Measurements from ENCODE around the gene FIGN.

Gene FIGN

DNA sequence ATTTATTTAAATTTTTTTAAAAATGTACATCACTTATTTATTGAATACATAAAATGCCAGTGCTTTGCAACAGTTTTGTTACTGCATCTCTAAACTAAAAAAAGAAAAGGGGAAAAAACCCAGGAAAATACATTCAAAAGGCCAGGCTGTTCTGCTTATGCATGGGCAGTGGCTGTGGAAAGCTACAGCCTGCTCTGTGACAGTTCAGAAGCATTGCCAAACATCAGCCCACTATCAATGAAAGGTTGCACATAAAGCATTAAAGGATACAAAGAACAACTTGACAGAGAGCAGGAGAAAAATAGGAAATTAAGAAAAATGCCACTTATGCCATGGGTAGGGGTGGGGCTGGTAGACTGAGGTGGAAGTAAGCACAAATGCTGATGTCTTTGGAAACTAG lies 128.2 kb downstream of the FIGN start:
- no peak for FAIRE-seq

DNA sequence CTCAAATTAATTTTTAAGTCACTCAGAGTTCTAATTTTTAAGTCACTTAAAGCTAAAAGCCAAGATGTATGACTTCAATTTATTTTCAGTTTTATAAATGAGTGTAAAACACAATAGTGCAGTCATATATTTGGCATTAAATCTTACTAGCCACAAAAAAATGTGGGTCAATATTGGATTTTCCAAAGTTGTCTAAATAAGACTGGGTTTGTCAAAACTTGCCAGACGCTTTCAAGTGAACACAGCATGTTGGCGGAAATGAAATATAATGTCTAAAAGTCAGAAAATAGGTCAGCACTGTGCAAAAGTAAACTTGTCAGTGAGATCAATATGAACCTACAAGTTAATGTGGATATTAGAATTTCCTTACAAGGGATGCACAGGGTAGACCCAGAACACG lies 128.9 kb downstream of the FIGN start:
- no peak for FAIRE-seq

DNA sequence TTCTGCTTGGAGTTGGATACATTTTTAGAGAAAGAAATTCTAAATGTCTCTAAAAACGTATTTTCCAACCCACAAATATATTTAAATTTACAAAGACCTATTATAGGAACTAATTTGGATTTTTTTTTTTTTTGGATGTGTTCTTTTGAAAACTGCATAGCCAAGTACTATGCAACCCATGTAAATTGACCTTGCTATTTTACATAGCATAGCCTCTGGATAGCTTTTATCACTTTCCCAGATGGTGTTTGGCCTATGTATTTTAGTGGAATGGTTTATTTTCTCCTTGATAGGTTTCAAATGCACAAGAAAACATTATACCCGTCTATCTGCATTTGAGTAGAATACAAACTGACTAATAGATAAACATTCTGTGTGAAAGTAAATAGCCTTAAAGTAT lies 130.0 kb downstream of the FIGN start:
- FAIRE-seq = no peak

DNA sequence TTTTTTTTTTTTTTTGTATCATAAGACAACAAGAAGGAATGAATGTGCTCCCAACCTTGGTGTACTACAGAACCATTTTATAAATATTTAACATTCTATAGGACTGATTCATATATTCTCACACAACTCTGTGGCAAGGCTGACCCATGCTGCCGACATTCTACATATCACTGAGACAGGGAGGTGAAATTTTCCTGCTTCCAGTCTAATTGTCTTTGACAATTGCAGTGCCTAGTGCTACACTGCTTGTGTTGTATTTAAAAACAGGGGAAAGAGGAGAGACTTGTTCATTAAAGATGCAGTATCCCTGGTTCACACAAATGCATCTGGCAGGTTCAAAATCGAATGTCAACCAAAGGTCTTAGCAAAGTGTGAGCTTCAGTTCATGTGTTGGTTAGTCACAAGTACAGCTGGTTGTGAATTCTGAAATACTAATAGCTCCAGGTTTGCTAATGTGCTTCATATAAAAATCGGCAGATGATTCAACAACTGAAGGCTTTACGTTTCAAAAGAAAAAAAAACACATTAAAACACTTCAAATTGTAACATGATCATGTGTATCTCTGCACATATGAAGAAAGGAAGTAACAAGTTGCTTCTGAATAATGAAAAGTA lies 130.8 kb downstream of the FIGN start:
- no peak for FAIRE-seq

DNA sequence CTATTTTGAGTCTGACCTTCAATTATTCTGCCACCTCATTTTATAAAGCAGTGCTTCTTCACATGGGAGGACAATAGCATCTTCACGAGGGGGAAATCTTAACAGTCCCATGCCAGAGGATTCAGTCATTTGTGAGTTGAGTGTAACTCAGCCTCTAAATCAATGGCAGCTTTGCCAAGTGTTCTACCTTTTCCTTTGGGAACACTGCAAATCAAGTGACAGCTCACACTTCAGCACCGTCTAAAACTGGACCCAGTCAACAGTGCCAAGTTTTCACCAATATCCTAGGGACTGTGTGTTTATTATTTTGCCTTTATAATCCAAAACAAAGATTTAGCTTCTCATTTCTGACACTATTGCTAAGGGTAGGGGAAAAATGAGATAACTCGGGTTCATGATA lies 133.6 kb downstream of the FIGN start:
- FAIRE-seq = no peak

DNA sequence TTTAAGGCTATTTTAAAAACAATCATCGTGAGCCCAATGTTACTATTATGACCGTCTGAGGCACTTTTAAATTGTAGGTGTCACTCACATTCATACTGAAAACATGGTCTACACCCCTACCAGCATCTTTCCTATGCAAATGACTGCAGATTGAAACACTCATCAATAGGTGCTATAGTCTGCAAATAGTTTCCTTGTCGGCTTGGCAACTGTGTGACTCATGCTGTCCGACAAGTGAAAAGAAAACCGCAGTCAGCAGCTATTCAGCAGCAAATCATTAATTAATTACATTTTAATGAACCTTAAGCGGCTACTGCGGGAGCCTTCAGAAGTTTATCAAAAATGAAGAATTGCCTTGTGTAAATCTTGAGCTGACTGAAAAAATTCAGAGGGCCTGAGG lies 134.4 kb downstream of the FIGN start:
- FAIRE-seq = no peak

DNA sequence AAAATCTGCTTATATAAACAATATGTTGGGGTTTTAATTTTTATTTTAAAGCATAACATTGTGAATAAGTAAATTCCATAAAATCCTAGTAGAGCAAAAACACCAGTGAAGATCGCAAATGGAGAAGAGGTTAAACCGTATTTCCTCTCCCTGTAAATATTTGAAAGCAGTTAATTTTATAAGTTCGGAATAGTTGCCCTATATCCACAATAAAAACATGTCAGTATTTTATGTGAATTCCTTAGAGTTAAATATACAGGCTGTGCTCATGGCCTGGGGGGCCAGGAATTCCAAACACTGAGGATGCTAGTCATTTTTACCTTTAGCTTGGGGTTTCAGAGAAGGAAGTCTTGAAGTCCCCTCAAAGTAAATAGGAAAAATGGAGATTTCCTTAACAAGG lies 135.0 kb downstream of the FIGN start:
- FAIRE-seq = no peak

DNA sequence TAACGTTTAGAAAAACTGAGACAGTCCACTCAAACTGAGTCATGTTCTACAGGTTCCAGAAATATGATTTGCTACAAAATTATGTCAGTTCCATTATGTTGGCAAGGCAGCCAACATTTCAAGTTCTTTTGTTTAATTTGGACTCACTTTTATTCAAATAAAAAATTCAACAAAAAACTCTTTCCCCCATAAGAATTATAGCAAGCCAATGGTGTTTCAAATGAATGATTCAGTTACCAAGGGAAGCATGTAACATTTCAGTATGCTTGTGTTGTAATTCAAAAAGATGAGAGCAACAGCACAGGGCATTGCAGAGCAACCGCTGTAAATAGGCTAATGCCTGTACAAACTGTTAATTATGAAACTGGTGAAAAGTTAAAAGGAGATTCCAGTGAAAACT lies 140.8 kb downstream of the FIGN start:
- FAIRE-seq = no peak

DNA sequence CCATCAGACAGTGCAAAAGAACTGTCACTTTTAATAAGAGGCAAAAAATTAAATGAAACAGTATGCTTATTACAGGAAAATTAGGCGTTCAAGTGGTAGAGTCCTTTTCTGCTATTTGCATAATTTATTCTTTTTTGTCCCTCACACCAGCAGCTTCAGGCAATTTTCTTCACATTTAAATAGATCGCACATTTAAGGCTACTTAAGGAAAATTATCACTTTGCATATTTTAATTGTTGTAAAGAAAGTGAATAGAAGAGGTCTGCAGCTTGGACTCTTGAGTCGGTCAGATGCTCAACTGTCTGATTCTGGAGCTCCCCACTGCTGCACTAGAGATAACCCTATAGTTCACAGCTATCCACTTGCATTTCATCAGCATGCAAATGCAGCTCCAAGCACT lies 141.3 kb downstream of the FIGN start:
- no peak for FAIRE-seq

DNA sequence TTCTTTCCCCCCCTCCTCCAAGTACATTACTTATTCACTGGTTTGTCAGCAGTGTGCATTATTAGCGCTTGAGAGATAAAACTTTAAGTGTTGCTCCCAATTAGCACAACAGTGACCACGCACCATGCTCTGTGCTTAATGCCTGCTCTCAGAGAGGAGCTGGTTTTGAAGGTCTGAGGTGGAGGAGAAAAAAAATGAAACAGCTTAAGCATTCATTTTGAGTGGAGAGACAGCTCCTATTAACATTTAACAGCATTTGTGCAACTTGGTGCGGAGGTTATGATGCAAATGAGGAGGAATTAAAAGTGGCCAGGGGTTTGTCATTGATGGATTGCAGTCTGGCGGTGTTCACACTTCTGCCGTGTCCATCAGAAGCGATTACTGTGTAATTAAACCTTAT lies 141.8 kb downstream of the FIGN start:
- FAIRE-seq = no peak

DNA sequence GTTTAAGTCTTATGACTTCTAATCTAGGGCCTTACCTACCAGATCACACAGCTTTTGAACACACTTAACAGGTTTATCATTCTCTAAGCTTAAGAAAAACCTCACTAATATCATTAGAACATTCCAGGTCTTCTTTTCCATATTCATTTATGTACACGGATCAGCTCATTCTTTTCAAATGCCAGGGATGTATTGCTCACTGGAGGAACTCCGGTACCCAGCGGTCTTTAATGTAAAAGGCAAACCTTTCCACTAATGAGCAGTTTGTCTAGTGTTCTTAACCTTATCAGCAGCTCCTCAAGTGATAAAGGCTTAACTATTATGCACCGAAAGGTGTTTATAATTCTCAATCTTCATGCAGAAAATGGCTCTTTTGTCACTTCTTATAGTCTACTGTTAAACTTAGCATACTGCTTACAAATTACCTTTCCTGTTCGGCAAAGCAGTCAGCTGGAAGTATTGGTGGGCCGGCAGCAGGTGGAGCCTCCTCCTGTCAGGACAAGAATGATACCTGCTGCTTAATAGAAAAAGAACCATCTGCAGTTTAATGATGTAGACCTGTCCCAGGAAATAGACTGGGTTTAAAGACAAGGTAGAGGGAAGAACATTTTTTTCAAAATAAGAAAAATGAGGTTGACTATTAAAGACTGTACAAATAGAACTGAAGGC lies 142.7 kb downstream of the FIGN start:
- FAIRE-seq = no peak

DNA sequence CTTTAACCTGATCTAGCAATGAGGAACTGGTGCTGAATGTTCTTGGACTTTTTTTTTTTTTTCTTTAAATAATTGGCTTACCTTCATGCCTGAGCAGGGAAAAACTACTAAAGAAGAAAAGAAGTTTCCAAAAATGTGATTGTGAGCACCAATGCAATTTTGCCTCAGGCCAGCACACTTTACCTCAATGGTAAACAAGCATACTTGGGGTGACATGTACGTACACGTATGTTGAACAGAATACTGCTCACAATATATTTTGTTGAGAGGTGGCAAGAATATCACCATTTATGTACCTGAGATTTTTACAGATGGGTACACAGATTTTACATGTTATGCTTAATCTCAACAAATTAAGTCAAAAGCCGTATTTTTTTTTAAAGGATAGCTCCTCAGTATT lies 144.3 kb downstream of the FIGN start:
- no peak for FAIRE-seq

DNA sequence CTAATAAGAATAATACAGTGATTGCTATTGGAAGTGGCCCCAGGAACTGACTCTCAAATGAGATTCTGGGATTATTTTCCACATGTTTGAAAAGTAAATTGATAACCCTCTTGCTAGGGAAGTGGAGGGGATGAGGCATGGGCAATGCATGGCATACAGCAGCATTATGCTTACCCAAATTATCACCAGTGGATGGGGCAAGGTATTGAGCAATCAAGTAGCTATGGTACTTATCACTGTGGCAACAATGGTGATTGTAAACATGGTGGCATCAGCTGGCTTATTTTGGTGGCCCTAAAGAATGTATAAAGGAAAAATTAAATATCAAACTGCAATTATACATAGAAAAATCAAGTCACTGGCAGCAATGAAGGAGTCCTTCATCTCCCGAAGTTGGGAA lies 155.1 kb downstream of the FIGN start:
- no peak for FAIRE-seq

DNA sequence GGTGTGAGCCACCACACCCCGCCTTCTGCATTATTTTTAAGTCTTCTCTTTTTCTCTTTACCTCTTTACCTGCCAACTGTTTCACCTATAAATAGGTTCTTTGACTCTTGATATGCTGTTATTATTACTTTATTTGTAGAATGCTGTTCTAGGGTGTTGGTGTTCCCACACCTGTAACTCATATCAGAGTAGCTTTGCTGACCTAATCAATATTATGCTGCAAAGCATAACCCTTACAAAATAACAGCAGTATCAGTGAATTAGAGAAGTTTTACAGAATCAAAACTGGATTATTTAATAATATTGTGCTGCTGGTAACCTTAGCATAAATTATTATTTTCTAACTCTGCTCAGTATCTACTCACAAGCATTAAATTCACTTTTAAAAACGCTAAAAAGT lies 161.5 kb downstream of the FIGN start:
- no peak for FAIRE-seq

DNA sequence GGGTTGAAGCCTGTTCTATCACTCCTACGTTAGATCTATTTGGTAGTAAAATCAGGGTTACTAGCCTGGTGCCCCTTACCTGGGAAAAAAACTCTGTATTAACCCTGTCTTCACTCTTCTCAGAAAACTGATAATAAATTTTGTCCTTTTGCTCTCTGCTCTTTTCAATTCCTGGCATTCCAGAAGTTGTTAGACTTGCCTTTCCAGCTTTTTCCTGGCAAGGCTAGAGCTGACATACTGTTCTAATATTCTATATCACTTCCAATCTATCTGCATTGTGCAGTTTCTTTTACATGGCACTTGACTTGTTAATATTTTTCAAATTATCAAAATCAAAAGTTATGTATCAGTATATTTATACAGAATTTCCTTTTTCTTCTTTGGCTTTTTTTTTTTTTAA lies 162.2 kb downstream of the FIGN start:
- FAIRE-seq = no peak

DNA sequence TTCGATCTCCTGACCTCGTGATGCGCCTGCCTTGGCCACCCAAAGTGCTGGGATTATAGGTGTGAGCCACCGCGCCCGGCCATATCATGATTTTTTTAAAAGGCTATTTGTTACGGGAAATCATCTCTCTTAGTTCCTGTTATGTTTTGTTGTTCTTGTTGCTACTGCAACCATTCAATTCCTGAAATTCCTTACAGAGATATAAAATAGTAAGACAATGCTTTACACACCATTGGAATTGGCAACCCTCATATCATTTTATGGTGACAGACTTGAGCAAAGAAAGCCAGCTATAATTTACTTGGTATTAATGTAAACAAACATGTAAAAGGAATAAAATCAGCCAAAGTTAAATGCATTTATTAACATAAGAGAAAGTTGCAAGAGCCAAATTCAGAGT lies 163.0 kb downstream of the FIGN start:
- no peak for FAIRE-seq

DNA sequence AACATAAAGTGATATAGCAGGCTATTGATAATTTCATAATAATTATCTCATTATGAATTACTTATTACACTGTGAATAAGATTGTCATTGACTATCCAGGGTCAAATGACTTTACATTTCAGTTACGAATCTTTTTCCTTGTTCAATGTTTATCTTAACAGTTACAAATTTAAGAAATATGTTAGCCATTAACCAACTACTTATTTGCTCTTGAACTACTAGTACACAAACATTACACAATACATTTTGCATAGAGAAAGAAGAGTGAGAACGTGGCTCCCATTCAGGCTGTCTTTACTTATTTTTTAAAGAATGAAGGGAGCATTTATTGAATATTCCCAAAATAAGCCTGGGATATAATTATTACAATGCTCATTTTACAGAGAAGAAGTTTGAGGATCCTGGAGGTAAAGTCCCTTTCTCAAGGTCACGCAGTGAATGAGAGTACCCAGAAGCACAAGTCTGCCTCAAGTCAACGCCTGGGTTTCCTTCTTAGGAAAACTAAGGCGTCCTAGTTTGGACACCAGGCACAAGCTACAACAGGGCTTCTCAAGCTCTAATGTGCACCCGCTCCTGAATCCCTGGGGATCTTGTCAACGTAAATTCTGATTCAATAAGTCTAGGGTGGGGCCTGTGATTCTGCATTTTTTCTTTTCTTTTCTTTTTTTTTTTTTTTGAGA lies 164.2 kb downstream of the FIGN start:
- no peak for FAIRE-seq

DNA sequence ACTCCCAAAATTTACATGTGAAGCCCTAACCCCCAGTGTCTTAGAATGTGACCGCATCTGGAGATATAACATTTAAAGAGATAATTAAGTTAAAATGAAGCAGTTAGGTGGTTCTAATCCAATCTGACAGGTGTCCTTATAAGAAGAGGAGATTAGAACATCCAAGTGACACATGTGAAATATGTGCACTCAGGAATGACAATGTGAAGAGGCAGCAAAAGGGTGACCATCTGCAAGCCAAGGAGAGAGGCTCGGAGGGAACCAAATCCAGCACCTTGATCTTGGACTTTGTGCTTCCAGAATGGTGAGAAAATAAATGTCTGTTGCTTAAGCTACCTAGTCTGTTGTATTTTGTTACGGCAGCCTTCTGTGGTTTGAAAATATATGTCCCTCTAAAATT lies 165.4 kb downstream of the FIGN start:
- no peak for FAIRE-seq

DNA sequence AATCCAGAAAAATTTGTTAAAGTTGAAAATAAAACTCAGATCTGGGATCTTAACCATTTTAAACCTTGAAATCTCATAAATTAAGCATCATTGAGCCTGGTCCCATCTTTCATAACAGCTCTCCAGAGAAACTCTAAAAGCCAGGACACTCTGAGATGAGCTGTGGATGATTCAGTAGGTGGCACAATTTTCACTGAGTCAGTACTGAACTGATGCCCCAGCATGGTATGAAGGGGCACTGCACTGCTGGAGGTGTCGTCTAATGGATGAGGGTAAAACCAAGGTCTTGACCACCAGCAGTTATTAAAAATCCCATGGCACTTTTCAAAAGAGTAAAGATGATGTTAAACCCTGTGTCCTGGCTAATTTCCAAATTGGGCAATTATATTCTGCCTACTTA lies 170.6 kb downstream of the FIGN start:
- no peak for FAIRE-seq

DNA sequence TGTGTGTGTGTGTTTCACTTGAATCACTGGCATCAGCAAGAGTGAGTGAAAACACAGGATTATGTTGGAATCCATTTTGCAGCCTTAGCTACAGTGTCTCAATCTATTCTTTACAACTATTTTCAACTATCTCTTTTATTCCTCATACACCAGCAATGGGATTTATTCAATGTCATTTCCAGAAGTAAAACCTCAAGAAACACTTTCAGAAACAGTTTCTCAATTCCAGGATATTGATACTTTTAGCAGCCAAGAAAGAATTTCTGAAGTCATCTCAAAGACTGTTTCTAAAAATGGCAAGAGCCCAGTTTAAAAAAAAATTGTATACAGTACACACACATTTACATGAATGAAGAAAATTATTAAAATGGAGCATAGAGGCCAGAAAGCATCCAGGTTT lies 171.6 kb downstream of the FIGN start:
- FAIRE-seq = no peak

DNA sequence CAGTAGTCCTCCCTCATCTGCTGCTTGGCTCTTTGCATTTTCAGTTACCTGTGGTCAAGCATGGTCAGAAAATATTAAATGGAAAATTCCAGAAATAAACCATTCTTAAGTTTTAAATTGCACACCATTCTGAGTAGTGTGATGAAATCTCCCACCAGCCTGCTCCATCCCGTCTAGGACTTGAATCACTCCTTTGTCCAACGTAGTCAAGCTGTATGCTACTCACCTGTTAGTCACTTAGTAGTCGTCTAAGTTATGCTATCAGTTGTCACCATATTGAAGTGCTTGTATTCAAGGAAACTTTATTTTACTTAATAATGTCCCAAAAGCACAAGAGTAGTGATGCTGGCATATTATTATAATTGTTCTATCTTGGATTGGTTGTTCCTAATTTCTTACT lies 172.5 kb downstream of the FIGN start:
- FAIRE-seq = no peak

DNA sequence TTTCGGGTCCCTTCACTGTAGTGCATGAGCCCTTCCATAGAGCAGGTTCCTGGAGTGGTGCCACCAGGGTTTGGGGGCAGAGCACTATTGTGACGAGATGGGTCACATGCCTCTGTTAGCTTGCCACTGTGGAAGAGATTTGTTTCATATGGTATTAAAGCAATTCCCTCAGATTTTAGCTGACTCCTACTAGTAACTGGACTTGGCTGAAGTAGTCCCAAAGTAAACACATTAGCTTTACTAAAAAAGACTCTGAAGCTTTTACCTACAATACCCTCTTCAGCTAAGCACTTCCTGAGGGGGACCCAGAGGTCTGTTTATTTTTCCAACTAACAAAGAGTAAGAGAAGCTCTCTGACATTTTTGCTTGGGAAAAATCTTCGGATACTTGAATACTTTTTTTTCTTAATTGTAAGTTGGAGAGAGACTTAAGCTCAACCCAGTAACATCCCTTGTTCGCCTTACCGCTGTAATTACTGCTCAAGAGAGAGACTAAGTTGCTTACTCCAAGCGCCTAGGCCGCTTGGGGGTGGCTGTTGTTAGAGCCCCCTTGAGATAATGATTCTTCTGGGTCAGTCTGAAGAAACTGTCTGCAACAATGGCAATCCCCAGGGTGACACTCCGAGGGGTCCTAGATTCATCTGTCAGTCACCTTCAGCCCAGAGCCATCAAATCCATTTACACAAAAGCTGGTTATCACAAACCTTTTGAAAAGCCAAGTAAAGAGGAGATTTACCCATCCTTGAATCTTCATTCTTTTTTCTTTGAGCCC lies 177.4 kb downstream of the FIGN start:
- FAIRE-seq = no peak

DNA sequence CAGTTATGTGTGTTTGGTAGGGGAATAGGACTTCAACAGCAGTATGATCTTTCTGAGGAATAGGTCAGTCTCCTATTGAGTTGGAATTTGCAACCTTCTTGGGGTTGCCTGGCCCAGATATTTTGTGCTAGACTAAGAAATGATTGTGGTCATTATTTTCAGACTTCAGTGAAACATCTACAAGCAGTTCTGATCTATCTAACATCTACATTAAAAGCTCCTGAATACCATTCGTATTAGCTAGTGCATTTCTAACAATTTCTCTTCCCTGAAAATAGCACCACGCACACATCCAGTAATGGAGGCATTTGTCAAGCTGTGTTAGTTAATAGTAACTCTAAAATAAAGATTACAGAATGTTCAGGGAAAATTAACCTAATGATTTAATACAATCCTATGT lies 179.3 kb downstream of the FIGN start:
- FAIRE-seq = no peak

DNA sequence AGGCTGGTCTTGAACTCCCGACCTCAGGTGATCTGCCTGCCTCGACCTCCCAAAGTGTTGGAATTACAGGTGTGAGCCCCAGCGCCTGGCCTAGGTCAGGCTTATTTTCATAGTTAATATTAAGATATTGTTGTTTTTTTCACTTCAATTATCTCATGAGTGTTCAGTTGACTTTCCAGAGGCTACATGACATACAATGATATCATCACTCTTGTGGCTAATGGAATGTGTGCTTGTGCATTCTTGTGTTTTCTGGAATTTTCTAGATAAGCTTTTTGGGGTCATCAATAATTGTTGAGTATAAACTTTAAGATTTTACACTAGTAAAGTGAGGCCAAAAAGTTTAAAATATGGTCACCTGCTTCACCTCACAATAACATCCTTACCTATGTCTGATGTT lies 180.9 kb downstream of the FIGN start:
- no peak for FAIRE-seq
